Esophagus muscularis mucosa (tissue), 4 donors: ENCODE data around the gene SH2D2A.

ENCODE experiments used
- CTCF ChIP-seq, 3 experiments: fragments of 200-600 bp in 2 of 3; fragments of 450-650 bp in 1 of 3; sonication (generic) in 2 of 3; IDR thresholded peaks; one replicate each; pipeline ENCODE4 v1.5.1; 2017 to 2019; ENCODE audit warnings: antibody characterized with exemption in 3 of 3, mild to moderate bottlenecking in 2 of 3, moderate library complexity in 1 of 3
- EP300 ChIP-seq: sonication (generic); formaldehyde crosslinking; IDR thresholded peaks from one replicate; pipeline ENCODE4 v1.6.1; 2017; ENCODE audit warnings: antibody characterized with exemption
- POLR2A ChIP-seq: fragments of 450-650 bp; IDR thresholded peaks from one replicate; pipeline ENCODE4 v1.6.1; 2017; ENCODE audit warnings: antibody characterized with exemption, moderate library complexity, mild to moderate bottlenecking, low read depth
- POLR2AphosphoS5 ChIP-seq, 2 donors: sonication (generic); formaldehyde crosslinking; IDR thresholded peaks; one replicate each; pipeline ENCODE4 v1.6.1; 2017; ENCODE audit warnings: antibody characterized with exemption in 2 of 2

- no peak for TF ChIP-seq POLR2A
- no peak for TF ChIP-seq CTCF (IDR thresholded peaks at IDR 0.05)
- TF ChIP-seq POLR2AphosphoS5 (IDR thresholded peaks at IDR 0.05): no peak
- TF ChIP-seq EP300: no peak
These were observed 12.6 kb downstream of the SH2D2A start for GRCh38 chr1:156804026-156804425.
